Upper lobe of left lung (tissue), 4 donors: ENCODE results near the gene PVALEF.

Experiments used
- POLR2A ChIP-seq, 4 donors: fragments of 450-650 bp; IDR thresholded peaks; one replicate each; pipeline ENCODE4 v1.5.1; 2016 to 2017; ENCODE audit warnings: antibody characterized with exemption in 4 of 4, mild to moderate bottlenecking in 2 of 4
- POLR2AphosphoS5 ChIP-seq, 2 donors: sonication (generic); formaldehyde crosslinking; IDR thresholded peaks; one replicate each; pipeline ENCODE4 v1.5.1; 2017; ENCODE audit warnings: antibody characterized with exemption in 2 of 2
- TF ChIP-seq, protein P1 (sequence below), 6 experiments: fragments of 450-650 bp in 4 of 6; fragments of 200-600 bp in 2 of 6; sonication (generic) in 2 of 6; IDR thresholded peaks; one replicate each; pipeline ENCODE4 v1.5.1; 2016 to 2019; ENCODE audit warnings: antibody characterized with exemption in 6 of 6

- TF ChIP-seq, protein P1, sequence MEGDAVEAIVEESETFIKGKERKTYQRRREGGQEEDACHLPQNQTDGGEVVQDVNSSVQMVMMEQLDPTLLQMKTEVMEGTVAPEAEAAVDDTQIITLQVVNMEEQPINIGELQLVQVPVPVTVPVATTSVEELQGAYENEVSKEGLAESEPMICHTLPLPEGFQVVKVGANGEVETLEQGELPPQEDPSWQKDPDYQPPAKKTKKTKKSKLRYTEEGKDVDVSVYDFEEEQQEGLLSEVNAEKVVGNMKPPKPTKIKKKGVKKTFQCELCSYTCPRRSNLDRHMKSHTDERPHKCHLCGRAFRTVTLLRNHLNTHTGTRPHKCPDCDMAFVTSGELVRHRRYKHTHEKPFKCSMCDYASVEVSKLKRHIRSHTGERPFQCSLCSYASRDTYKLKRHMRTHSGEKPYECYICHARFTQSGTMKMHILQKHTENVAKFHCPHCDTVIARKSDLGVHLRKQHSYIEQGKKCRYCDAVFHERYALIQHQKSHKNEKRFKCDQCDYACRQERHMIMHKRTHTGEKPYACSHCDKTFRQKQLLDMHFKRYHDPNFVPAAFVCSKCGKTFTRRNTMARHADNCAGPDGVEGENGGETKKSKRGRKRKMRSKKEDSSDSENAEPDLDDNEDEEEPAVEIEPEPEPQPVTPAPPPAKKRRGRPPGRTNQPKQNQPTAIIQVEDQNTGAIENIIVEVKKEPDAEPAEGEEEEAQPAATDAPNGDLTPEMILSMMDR (IDR thresholded peaks at IDR 0.05), result no peak
- TF ChIP-seq POLR2AphosphoS5 (IDR thresholded peaks at IDR 0.05), result no peak
- TF ChIP-seq POLR2A (IDR thresholded peaks at IDR 0.05), result no peak
Measured at GRCh38 chr17:81184555-81184954, 19.2 kb downstream of the PVALEF start.
